HEK293 (cell line): ENCODE data around the gene PRND.

ENCODE experiments used
- IKZF3 ChIP-seq: fragments of 450-650 bp; IDR thresholded peaks from 2 replicates; pipeline ENCODE4 v1.5.0; 2018; ENCODE audit warnings: missing biosample characterization, mild to moderate bottlenecking, missing genetic modification characterization, moderate library complexity
- KLF10 ChIP-seq: fragments of 450-650 bp; IDR thresholded peaks from 2 replicates; pipeline ENCODE4 v1.5.1; 2018; ENCODE audit warnings: missing biosample characterization, mild to moderate bottlenecking, missing genetic modification characterization
- MEIS1 ChIP-seq: sonication (generic); formaldehyde crosslinking; IDR thresholded peaks from 2 replicates; pipeline ENCODE4 v1.8.1; 2022; ENCODE audit warnings: missing genetic modification reagents, mild to moderate bottlenecking, borderline replicate concordance
- SETDB1 ChIP-seq: IDR thresholded peaks from one replicate; pipeline ENCODE4 v1.6.1; 2017; ENCODE audit warnings: mild to moderate bottlenecking, low read length, moderate library complexity, mixed read lengths; ENCODE audit not compliant: insufficient read length
- ZNF10 ChIP-seq: fragments of 450-650 bp; formaldehyde crosslinking; IDR thresholded peaks from 2 replicates; pipeline ENCODE4 v1.5.1; 2017; ENCODE audit warnings: missing biosample characterization, missing genetic modification characterization
- ZNF521 ChIP-seq: fragments of 450-650 bp; formaldehyde crosslinking; IDR thresholded peaks from 2 replicates; pipeline ENCODE4 v1.5.1; 2017; ENCODE audit warnings: missing biosample characterization, mild to moderate bottlenecking, missing genetic modification characterization
- TF ChIP-seq, protein P1 (sequence below): fragments of 450-650 bp; formaldehyde crosslinking; IDR thresholded peaks from 2 replicates; pipeline ENCODE4 v1.5.1; 2016; ENCODE audit warnings: missing biosample characterization, missing genetic modification characterization

DNA sequence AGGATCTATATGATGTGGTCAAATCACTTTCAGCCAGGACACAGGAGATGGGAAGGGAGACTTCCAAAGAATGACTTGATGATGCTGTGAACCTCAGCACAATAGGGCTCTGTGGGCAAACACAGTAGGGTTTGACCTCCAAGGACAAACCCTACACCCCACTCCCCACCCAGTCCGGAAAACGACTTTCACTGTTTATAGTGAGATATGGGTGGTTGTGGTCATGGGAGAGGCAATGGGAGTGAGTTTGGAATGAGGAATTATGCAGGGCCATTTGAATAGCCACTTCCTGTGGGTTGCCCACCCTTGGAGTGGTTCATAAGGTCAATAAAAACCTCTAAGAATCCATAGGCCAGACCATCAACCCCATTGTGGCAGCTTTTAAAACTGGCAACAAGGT, 38.4 kb upstream of the PRND start:
- TF ChIP-seq, protein P1, sequence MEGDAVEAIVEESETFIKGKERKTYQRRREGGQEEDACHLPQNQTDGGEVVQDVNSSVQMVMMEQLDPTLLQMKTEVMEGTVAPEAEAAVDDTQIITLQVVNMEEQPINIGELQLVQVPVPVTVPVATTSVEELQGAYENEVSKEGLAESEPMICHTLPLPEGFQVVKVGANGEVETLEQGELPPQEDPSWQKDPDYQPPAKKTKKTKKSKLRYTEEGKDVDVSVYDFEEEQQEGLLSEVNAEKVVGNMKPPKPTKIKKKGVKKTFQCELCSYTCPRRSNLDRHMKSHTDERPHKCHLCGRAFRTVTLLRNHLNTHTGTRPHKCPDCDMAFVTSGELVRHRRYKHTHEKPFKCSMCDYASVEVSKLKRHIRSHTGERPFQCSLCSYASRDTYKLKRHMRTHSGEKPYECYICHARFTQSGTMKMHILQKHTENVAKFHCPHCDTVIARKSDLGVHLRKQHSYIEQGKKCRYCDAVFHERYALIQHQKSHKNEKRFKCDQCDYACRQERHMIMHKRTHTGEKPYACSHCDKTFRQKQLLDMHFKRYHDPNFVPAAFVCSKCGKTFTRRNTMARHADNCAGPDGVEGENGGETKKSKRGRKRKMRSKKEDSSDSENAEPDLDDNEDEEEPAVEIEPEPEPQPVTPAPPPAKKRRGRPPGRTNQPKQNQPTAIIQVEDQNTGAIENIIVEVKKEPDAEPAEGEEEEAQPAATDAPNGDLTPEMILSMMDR (tag by site-specific recombination): no peak
- no peak for TF ChIP-seq MEIS1
- no peak for TF ChIP-seq SETDB1
- TF ChIP-seq KLF10 (tag by site-specific recombination): no peak
- TF ChIP-seq ZNF521 (tag by site-specific recombination): no peak
- no peak for TF ChIP-seq IKZF3 (tag by site-specific recombination)
- no peak for TF ChIP-seq ZNF10 (tag by site-specific recombination)
